ENCODE measurements around the gene EIF3CL.
"Not testable (repeated sequence)": the region's sequence is repeated elsewhere in the genome, so short reads cannot be mapped to it uniquely, and the experiment has no call there.

The EIF3CL gene

DNA sequence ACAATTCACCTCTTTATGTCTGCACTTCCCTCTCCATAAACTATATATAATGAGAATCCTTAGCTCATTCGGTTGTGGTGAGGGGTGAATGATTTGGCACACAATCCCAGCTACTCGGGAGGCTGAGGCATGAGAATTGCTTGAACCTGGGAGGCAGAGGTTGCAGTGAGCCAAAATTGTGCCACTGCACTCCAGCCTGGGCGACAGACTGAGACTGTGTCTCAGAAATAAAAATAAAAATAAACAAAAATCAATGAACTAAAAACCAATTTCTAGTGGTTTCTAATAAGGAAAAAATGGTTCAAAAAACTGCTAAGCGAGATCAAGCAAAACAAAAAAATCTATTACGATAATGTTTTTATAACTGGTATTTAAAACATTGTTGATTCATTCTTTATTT lies 40.2 kb downstream of the EIF3CL start, which contains the start of gene NPIPB6:
NPIPB6 (minus strand) TSS at position 101 of the 400 bp plus-strand sequence. CDS start 686 bp downstream, outside the sequence.
- not testable (repeated sequence) for DNase-seq

GRCh38 chr16:28362600-28362999 lies 41.0 kb downstream of the EIF3CL start:
- DNase-seq: not testable (repeated sequence)

GRCh38 chr16:28338230-28338629 lies 65.4 kb downstream of the EIF3CL start:
- DNase-seq: not testable (repeated sequence)

DNA sequence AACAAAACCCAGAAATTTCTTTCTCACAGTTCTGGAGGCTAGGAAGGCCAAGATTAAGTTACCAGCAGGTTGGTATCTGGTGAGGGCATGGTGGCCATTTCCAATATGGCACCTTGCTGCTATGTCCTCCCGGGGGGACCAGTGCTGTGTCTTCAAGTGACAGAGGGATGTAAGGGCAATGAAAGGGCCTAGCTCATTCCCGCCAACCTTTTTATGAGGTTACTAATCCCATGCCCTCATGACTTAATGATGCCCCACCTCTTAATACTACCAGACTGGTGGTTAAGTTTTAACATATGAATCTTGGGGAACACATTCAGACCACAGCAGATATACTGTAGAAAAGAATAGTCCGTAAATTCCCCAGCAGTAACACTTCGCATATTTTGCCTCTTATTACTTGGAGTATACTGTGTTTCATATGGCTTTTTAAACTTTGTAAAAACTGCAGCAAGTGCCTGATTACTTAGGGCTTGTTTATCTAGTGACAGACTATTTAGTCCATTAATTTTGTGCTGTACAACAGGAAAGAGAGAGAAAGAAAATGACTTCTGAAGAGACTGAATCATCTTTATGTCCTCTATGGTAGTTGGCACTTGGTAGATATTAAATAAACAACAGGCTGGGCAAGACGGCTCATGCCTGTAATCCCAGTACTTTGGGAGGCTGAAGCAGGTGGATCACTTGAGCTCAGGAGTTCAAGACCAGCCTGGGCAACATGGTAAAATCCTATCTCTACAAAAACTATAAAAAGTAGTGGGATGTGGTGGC lies 66.5 kb downstream of the EIF3CL start:
- not testable (repeated sequence) for DNase-seq

- DNase-seq: not testable (repeated sequence)
These were observed 68.0 kb downstream of the EIF3CL start for GRCh38 chr16:28335678-28336077.

DNA sequence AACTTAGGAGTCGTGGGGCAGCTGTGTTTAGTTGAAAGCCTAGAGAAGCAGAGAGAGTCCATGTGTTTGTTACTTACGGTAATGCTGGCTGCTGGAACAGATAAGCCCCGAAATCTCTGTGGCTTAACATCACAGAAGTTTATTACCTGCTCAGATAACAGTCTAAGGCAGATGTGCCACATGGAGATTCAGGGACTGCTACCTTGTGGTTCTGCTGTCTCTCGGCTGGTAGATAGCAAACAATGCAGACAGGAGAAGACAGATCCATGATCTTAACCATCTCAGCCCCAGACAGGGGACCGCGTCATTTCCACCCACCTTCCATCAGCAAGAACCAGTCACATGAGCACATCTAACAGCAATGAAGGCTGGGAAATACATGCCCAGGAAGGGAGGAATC lies 71.0 kb downstream of the EIF3CL start:
- DNase-seq: not testable (repeated sequence)

DNA sequence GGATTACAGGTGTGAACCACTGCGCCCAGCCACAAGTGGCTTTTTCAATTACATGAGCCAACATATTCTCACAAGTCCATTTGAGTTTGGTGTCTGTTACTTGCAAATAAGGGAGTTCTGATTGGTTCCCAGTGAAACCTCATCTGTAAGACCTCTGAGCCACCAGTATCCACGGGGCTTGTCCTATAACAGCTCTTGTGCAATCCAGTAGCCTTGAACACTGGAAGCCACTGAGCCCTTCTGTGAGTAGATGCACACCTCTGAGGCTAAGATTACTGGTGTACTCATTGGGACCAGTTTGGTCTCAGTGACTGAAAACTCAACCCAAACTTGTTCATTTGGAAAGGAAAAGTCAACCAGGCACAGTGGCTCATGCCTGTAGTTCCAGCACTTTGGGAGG lies 72.7 kb downstream of the EIF3CL start:
- DNase-seq: not testable (repeated sequence)

DNA sequence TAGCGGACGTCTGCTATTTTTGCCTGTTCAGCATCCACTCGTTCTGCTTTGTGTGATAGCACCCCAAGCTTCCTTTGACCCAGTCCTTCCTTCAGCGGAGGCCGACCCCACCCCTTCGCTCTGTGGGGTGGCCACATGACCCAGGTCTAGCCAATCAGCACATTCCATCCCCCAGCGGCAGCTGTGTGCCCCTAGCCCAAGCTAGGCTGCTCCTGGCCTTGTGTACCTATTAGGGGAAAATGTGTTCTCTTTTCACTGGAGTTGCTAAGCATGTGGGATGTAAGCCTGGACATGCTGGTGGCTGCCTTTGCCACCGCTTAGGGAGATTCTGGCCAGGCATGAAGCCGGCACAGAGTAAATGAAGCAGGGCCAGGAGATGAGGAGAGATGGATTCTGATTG lies 73.4 kb downstream of the EIF3CL start:
- DNase-seq: not testable (repeated sequence)
